Stomach (tissue), 9 donors: ENCODE results near the gene CCNA1. TPM values are rescaled to one million over a fixed set of nuclear protein-coding genes. Genes with fewer than 3 reads are reported as not detected.

Experiments used
- DNase-seq, 2 donors: peaks; one replicate each; pipeline versions ENCODE4 v3.0.0 to v3.0.0-alpha.2; 2013 to 2019
- H3K27ac ChIP-seq, 5 donors: fragments of 200-600 bp in 4 of 5; sonication (generic) in 4 of 5; one replicate each; pipeline ENCODE4 v1.5.1; 2013 to 2019; ENCODE audit warnings: mild to moderate bottlenecking in 1 of 5, moderate library complexity in 1 of 5
- H3K27me3 ChIP-seq, 3 donors: fragments of 200-600 bp; sonication (generic); one replicate each; pipeline ENCODE4 v1.5.1; 2017 to 2019; ENCODE audit warnings: mixed run types in 1 of 3
- H3K36me3 ChIP-seq, 4 donors: fragments of 200-600 bp; sonication (generic); 1 replicate in 3 of 4; 2 replicates in 1 of 4; pipeline ENCODE4 v1.5.1; 2016 to 2019
- H3K4me1 ChIP-seq, 4 donors: fragments of 200-600 bp; sonication (generic); one replicate each; pipeline ENCODE4 v1.5.1; 2016 to 2019
- H3K4me3 ChIP-seq, 4 donors: fragments of 200-600 bp; sonication (generic) in 3 of 4; one replicate each; pipeline ENCODE4 v1.5.1; 2016 to 2019; ENCODE audit warnings: mild to moderate bottlenecking in 1 of 4
- H3K9me3 ChIP-seq, 4 donors: fragments of 200-600 bp; sonication (generic); one replicate each; pipeline ENCODE4 v1.5.1; 2016 to 2019
- CTCF ChIP-seq, 7 experiments: fragments of 450-650 bp in 4 of 7; fragments of 200-600 bp in 3 of 7; sonication (generic) in 3 of 7; IDR thresholded peaks; one replicate each; pipeline ENCODE4 v1.5.1; 2016 to 2019; ENCODE audit warnings: antibody characterized with exemption in 7 of 7, control low read depth in 2 of 7, mild to moderate bottlenecking in 1 of 7
- EP300 ChIP-seq: sonication (generic); formaldehyde crosslinking; IDR thresholded peaks from one replicate; pipeline ENCODE4 v1.6.1; 2017; ENCODE audit warnings: antibody characterized with exemption
- POLR2A ChIP-seq, 4 donors: fragments of 450-650 bp; IDR thresholded peaks; one replicate each; pipeline ENCODE4 v1.6.1; 2016; ENCODE audit warnings: antibody characterized with exemption in 4 of 4, control low read depth in 2 of 4, mild to moderate bottlenecking in 1 of 4, moderate library complexity in 1 of 4
- POLR2AphosphoS5 ChIP-seq, 3 donors: sonication (generic); formaldehyde crosslinking; IDR thresholded peaks; one replicate each; pipeline ENCODE4 v1.6.1; 2016; ENCODE audit warnings: antibody characterized with exemption in 3 of 3
- WGBS, 5 donors: extraction: QIAGEN DNeasy Blood & Tissue Kit in 3 of 5; methylation state at CpG; one replicate each; pipeline versions ENCODE4 v1.1.5 to v1.1.7; 2013 to 2018; 5-methylcytosine and 5-hydroxymethylcytosine counted together
- intact Hi-C: fragments of 100-400 bp; cut with DNase I; formaldehyde crosslinking; loops from one replicate; pipeline ENCODE4 v1.15.1; 2023; ENCODE audit warnings: low total_unique reads
- polyA plus RNA-seq, 3 donors: library from polyadenylated mRNA; stranded (reverse); fragments of 200-250 nt; gene quantifications; one replicate each; pipeline ENCODE4 v1.2.3, GENCODE V29; 2013
- total RNA-seq, 5 donors: library from RNA; depleted of rRNA; stranded (reverse); fragments of >200 nt; gene quantifications; one replicate each; pipeline versions ENCODE4 v1.1.0 to v1.2.3, GENCODE V29; 2014 to 2016
- donor health status: healthy with polysubstance abuse.
- donor health status: Bipolar disorder and iron deficiency.
- donor health status: healthy.

CCNA1 gene
- total and polyA plus RNA-seq, 8 donors, result 0.23 to 1.8 (median 0.80) TPM; not detected in 4

- Histone ChIP-seq H3K4me3 (no peak overlapping the region), H3K27ac (no peak overlapping the region), H3K27me3 (no peaks in the 10 kb centered on the region), H3K4me1 (no peaks in the 10 kb centered on the region), H3K36me3 (no peaks in the 10 kb centered on the region), H3K9me3 (no peaks in the 10 kb centered on the region)
- intact Hi-C loops, result no loop called here
- TF ChIP-seq EP300 (no peak), POLR2A (IDR thresholded peaks at IDR 0.05) (no peak), POLR2AphosphoS5 (IDR thresholded peaks at IDR 0.05) (no peak), CTCF (IDR thresholded peaks at IDR 0.05) (no peak)
- DNase-seq, result no peak
These were observed 29.2 kb downstream of the CCNA1 start for GRCh38 chr13:36461506-36461905.

GRCh38 chr13:36475468-36475867, 43.2 kb downstream of the CCNA1 start:
- Histone ChIP-seq H3K27me3 (no peaks in the 10 kb centered on the region), H3K27ac (no peak overlapping the region), H3K4me1 (no peaks in the 10 kb centered on the region), H3K36me3 (no peaks in the 10 kb centered on the region), H3K9me3 (peaks cover 0 to 28% (median 13%) of the 10 kb centered on the region in 4 donors), H3K4me3 (no peak overlapping the region)
- WGBS, 5 donors, result 73 to 85% (median 82%) methylated on average over 2 of the region's 2 CpGs
- TF ChIP-seq POLR2AphosphoS5 (IDR thresholded peaks at IDR 0.05), result no peak
- intact Hi-C loops, result no loop called here
- DNase-seq, result no peak

GRCh38 chr13:36476661-36477060, 44.4 kb downstream of the CCNA1 start:
- WGBS, 5 donors, result 51 to 67% (median 62%) methylated on average over 2 of the region's 2 CpGs
- no peak for DNase-seq
- Histone ChIP-seq H3K36me3 (no peaks in the 10 kb centered on the region), H3K27me3 (no peaks in the 10 kb centered on the region), H3K27ac (no peak overlapping the region), H3K4me3 (no peak overlapping the region), H3K9me3 (peaks cover 0 to 28% (median 13%) of the 10 kb centered on the region in 4 donors), H3K4me1 (no peaks in the 10 kb centered on the region)
- TF ChIP-seq POLR2A (IDR thresholded peaks at IDR 0.05), result no peak
- intact Hi-C loops, result no loop called here

- no peak overlapping the region for H3K4me3 ChIP-seq
- DNase-seq, result no peak
- no peaks in the 10 kb centered on the region for H3K27me3 ChIP-seq
- TF ChIP-seq POLR2AphosphoS5 (IDR thresholded peaks at IDR 0.05) (no peak), POLR2A (IDR thresholded peaks at IDR 0.05) (no peak), CTCF (IDR thresholded peaks at IDR 0.05) (no peak), EP300 (no peak)
- peaks cover 0 to 11% (median 4%) of the 10 kb centered on the region in 4 donors for H3K9me3 ChIP-seq
- no peaks in the 10 kb centered on the region for H3K4me1 ChIP-seq
- H3K27ac ChIP-seq, result no peak overlapping the region
- WGBS, 5 donors, result 49 to 60% (median 57%) methylated on average over 2 of the region's 2 CpGs
- intact Hi-C loops, result no loop called here
- H3K36me3 ChIP-seq, result no peaks in the 10 kb centered on the region
These were observed 48.6 kb downstream of the CCNA1 start for GRCh38 chr13:36480726-36481427.

GRCh38 chr13:36490055-36490454, 57.8 kb downstream of the CCNA1 start:
- Histone ChIP-seq H3K9me3 (no peaks in the 10 kb centered on the region), H3K27me3 (no peaks in the 10 kb centered on the region), H3K4me1 (no peaks in the 10 kb centered on the region), H3K27ac (no peak overlapping the region), H3K4me3 (no peak overlapping the region), H3K36me3 (no peaks in the 10 kb centered on the region)
- no peak for DNase-seq
- no peak for TF ChIP-seq EP300
- TF ChIP-seq CTCF (IDR thresholded peaks at IDR 0.05), result no peak
- no peak for TF ChIP-seq POLR2AphosphoS5 (IDR thresholded peaks at IDR 0.05)
- no peak for TF ChIP-seq POLR2A (IDR thresholded peaks at IDR 0.05)
- intact Hi-C loops, result no loop called here

Other genes starting within 250 kb of the CCNA1 start
- gene SOHLH2, start 217.9 kb upstream of the CCNA1 start, total RNA-seq, result under 1 TPM in 2 of 5 donors, not detected in 3; 0.18 to 0.45 TPM
- under 1 TPM in 1 of 3 donors, not detected in 2; 0.25 TPM for gene SOHLH2, start 217.9 kb upstream of the CCNA1 start, polyA plus RNA-seq
- 1 to 10 TPM in 3 of 5 donors, not detected in 2; 1.8 to 3.3 (median 2.0) TPM for gene CCDC169, start 134.7 kb upstream of the CCNA1 start, total RNA-seq
- under 1 TPM in 2 of 3 donors, not detected in 1; 0.43 to 0.44 TPM for gene CCDC169, start 134.7 kb upstream of the CCNA1 start, polyA plus RNA-seq
- gene SPART, start 86.1 kb upstream of the CCNA1 start, total RNA-seq, result 100 to 1,000 TPM in 1 of 5 donors, 10 to 100 TPM in 3, 1 to 10 TPM in 1; 6.1 to 121 (median 24.1) TPM
- gene SPART, start 86.1 kb upstream of the CCNA1 start, polyA plus RNA-seq, result 10 to 100 TPM; 15.2 to 21.5 (median 19.7) TPM
- gene SERTM1, start 241.5 kb downstream of the CCNA1 start, total RNA-seq, result under 1 TPM in 3 of 5 donors, not detected in 2; 0.37 to 0.87 (median 0.43) TPM
- under 1 TPM; 0.05 to 0.92 (median 0.50) TPM for gene SERTM1, start 241.5 kb downstream of the CCNA1 start, polyA plus RNA-seq